ENCODE measurements around the gene CELF2. TPM values are rescaled to one million over a fixed set of nuclear protein-coding genes. Genes with fewer than 3 reads are reported as not detected.
A peak's percentile ranks its signal among the peaks of the same experiment; 100 is the strongest.

Gene CELF2
- total RNA-seq, 6 donors from 2014 or later, result 82.7 to 193 (median 120) TPM

- TF ChIP-seq EP300 (IDR thresholded peaks at IDR 0.05) (no peak), POLR2AphosphoS5 (IDR thresholded peaks at IDR 0.05) (no peak), POLR2A (IDR thresholded peaks at IDR 0.05) (no peak)
- TF ChIP-seq, protein P1, sequence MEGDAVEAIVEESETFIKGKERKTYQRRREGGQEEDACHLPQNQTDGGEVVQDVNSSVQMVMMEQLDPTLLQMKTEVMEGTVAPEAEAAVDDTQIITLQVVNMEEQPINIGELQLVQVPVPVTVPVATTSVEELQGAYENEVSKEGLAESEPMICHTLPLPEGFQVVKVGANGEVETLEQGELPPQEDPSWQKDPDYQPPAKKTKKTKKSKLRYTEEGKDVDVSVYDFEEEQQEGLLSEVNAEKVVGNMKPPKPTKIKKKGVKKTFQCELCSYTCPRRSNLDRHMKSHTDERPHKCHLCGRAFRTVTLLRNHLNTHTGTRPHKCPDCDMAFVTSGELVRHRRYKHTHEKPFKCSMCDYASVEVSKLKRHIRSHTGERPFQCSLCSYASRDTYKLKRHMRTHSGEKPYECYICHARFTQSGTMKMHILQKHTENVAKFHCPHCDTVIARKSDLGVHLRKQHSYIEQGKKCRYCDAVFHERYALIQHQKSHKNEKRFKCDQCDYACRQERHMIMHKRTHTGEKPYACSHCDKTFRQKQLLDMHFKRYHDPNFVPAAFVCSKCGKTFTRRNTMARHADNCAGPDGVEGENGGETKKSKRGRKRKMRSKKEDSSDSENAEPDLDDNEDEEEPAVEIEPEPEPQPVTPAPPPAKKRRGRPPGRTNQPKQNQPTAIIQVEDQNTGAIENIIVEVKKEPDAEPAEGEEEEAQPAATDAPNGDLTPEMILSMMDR (IDR thresholded peaks at IDR 0.05), result no peak
- WGBS, 2 donors, result 83 to 88% methylated on average over 11 to 12 of the region's 12 CpGs
- no peak for ATAC-seq (ENCODE audit: low FRiP score in 2 of 2)
- Histone ChIP-seq H3K4me3 (no peak overlapping the region), H3K27ac (no peak overlapping the region), H3K36me3 (no peaks in the 10 kb centered on the region), H3K9me3 (no peaks in the 10 kb centered on the region), H3K4me1 (peaks cover 0 to 22% (median 15%) of the 10 kb centered on the region in 4 donors), H3K27me3 (no peaks in the 10 kb centered on the region)
- DNase-seq, result no peak
These were observed 226.0 kb downstream of the CELF2 start for GRCh38 chr10:11243425-11244222.

GRCh38 chr10:11245095-11245479 lies 227.4 kb downstream of the CELF2 start:
- H3K27ac ChIP-seq, result no peak overlapping the region
- no peak overlapping the region for H3K4me3 ChIP-seq
- 81 to 88% methylated on average over 2 of the region's 2 CpGs for WGBS, 2 donors
- H3K9me3 ChIP-seq, result no peaks in the 10 kb centered on the region
- peaks cover 0 to 13% (median 6%) of the 10 kb centered on the region in 4 donors for H3K36me3 ChIP-seq
- TF ChIP-seq EP300 (IDR thresholded peaks at IDR 0.05) (no peak), POLR2AphosphoS5 (IDR thresholded peaks at IDR 0.05) (no peak), POLR2A (IDR thresholded peaks at IDR 0.05) (no peak)
- TF ChIP-seq, protein P1 (IDR thresholded peaks at IDR 0.05), result no peak
- peaks cover 0 to 22% (median 15%) of the 10 kb centered on the region in 4 donors for H3K4me1 ChIP-seq
- no peaks in the 10 kb centered on the region for H3K27me3 ChIP-seq
- DNase-seq (no peak), ATAC-seq (ENCODE audit: low FRiP score in 2 of 2) (no peak)

DNA sequence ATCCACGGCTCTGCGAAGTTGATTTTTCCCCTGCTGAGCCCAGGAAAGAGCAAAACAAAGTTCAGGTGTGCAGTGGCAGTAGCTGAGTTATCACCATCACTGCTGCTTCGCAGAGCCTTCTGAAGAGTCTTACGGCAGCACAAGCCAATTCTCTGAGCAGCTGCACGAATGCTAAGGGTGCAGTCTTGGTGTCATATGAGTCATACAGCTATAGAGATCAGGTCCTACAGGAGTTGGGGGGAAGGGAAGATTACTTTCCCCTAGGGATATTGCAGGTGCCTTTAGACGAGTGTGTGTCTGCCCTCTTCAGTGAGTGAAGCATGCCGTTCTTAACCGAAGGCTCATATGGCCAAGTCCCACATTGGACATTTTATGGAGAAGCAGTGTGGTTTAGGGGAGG lies 227.8 kb downstream of the CELF2 start:
- TF ChIP-seq POLR2A (IDR thresholded peaks at IDR 0.05) (no peak), POLR2AphosphoS5 (IDR thresholded peaks at IDR 0.05) (no peak)
- ATAC-seq (ENCODE audit: low FRiP score in 2 of 2) (no peak), DNase-seq (no peak)
- H3K4me3 ChIP-seq, result no peak overlapping the region
- H3K36me3 ChIP-seq, result peaks cover 0 to 18% (median 10%) of the 10 kb centered on the region in 4 donors
- WGBS, 2 donors, result 88 to 96% methylated on average over 6 to 8 of the region's 8 CpGs
- H3K27ac ChIP-seq, result no peak overlapping the region
- no peaks in the 10 kb centered on the region for H3K9me3 ChIP-seq
- peaks cover 0 to 22% (median 15%) of the 10 kb centered on the region in 4 donors for H3K4me1 ChIP-seq
- no peaks in the 10 kb centered on the region for H3K27me3 ChIP-seq

- Histone ChIP-seq H3K36me3 (peaks cover 0 to 21% (median 13%) of the 10 kb centered on the region in 4 donors), H3K4me3 (no peak overlapping the region), H3K27ac (no peak overlapping the region), H3K4me1 (peaks cover 0 to 22% (median 15%) of the 10 kb centered on the region in 4 donors), H3K9me3 (no peaks in the 10 kb centered on the region), H3K27me3 (no peaks in the 10 kb centered on the region)
- DNase-seq (no peak), ATAC-seq (ENCODE audit: low FRiP score in 2 of 2) (no peak)
- no peak for TF ChIP-seq POLR2A (IDR thresholded peaks at IDR 0.05)
- no peak for TF ChIP-seq POLR2AphosphoS5 (IDR thresholded peaks at IDR 0.05)
- no peak for TF ChIP-seq EP300 (IDR thresholded peaks at IDR 0.05)
- TF ChIP-seq, protein P1 (IDR thresholded peaks at IDR 0.05), result no peak
- 94 to 99% methylated on average over 9 of the region's 9 CpGs for WGBS, 2 donors
These were observed 228.4 kb downstream of the CELF2 start for GRCh38 chr10:11245981-11246590.

DNA sequence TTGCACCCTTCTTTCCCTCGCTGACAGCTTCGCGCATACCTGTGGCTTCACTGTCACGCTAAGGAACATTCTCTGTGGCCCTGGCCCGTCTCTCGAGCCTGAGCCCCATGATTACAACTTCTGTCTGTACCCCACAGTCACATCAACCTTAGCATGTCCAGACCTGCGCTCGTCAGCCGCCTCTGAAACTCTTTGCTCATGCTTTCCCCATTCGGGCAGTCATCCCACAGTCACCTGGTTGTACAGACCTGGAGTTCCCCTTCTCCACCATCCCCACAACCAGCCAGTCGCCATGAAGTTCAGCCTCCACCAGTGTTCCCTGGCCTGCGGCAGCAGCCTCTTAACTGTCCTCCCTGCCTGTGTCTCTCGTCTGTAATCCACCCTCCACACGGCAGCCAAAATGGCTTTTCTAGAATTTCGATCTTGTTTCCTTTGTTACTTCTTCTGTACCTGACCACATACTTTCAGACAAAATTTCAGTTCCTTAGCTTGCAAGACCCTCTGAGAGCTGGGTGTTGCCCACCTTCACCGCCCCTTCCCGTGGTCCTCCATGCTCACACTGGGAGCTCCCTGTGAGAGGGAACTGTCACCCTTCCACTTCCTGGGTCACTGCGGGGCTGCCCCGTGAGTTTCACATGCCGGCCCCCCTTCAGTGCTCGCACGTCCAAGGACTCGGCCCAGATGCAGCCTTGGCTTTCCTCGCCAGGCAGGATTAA lies 229.2 kb downstream of the CELF2 start:
- H3K9me3 ChIP-seq, result no peaks in the 10 kb centered on the region
- ATAC-seq (ENCODE audit: low FRiP score in 2 of 2) (no peak), DNase-seq (peak in 1 of 2 donors; percentile 56)
- TF ChIP-seq POLR2A (IDR thresholded peaks at IDR 0.05), result no peak
- TF ChIP-seq, protein P1 (IDR thresholded peaks at IDR 0.05), result no peak
- TF ChIP-seq POLR2AphosphoS5 (IDR thresholded peaks at IDR 0.05), result no peak
- no peak for TF ChIP-seq EP300 (IDR thresholded peaks at IDR 0.05)
- no peak overlapping the region for H3K4me3 ChIP-seq
- H3K27me3 ChIP-seq, result no peaks in the 10 kb centered on the region
- H3K27ac ChIP-seq, result no peak overlapping the region
- WGBS, 2 donors, result 91 to 94% methylated on average over 19 to 24 of the region's 24 CpGs
- H3K4me1 ChIP-seq, result peaks cover 0 to 17% (median 14%) of the 10 kb centered on the region in 4 donors
- peaks cover 0 to 27% (median 21%) of the 10 kb centered on the region in 4 donors for H3K36me3 ChIP-seq
